Bronchial epithelial cell (primary cell): ENCODE measurements around the gene ACP7. TPM values are rescaled to one million over a fixed set of nuclear protein-coding genes. Genes with fewer than 3 reads are reported as not detected.
A peak's percentile ranks its signal among the peaks of the same experiment; 100 is the strongest.

Experiments
- DNase-seq: peaks from one replicate; pipeline ENCODE4 v3.0.0-alpha.2; 2010; ENCODE audit warnings: low read depth
- FAIRE-seq: peaks from 2 replicates; lab custom pipeline; 2011; peaks lifted over from hg19 to GRCh38; lab: Jason Lieb, UNC
- H3K27me3 ChIP-seq: 2 replicates; pipeline ENCODE4 v1.5.1; 2011; ENCODE audit warnings: low read length; ENCODE audit not compliant: control insufficient read depth, insufficient read depth
- H3K36me3 ChIP-seq: 2 replicates; pipeline ENCODE4 v1.5.1; 2011; ENCODE audit warnings: low read length; ENCODE audit not compliant: control insufficient read depth, insufficient read depth
- H3K4me3 ChIP-seq: 2 replicates; pipeline ENCODE4 v1.5.1; 2011; ENCODE audit warnings: mild to moderate bottlenecking, low read depth, low read length, control low read depth
- total RNA-seq: library from RNA; depleted of rRNA; stranded (reverse); fragments of >200 nt; gene quantifications from 2 replicates; pipeline ENCODE4 v1.2.1, GENCODE V29; 2014
- TF ChIP-seq, protein P1 (sequence below): IDR thresholded peaks from 2 replicates; pipeline ENCODE4 v1.5.1; 2011; ENCODE audit warnings: mild to moderate bottlenecking, moderate library complexity, low read length, control low read depth, inconsistent platforms; ENCODE audit not compliant: insufficient read depth, severe bottlenecking

ACP7 gene, protein sequence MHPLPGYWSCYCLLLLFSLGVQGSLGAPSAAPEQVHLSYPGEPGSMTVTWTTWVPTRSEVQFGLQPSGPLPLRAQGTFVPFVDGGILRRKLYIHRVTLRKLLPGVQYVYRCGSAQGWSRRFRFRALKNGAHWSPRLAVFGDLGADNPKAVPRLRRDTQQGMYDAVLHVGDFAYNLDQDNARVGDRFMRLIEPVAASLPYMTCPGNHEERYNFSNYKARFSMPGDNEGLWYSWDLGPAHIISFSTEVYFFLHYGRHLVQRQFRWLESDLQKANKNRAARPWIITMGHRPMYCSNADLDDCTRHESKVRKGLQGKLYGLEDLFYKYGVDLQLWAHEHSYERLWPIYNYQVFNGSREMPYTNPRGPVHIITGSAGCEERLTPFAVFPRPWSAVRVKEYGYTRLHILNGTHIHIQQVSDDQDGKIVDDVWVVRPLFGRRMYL
- 0.53 and 0.77 TPM in 2 replicates for total RNA-seq

DNA sequence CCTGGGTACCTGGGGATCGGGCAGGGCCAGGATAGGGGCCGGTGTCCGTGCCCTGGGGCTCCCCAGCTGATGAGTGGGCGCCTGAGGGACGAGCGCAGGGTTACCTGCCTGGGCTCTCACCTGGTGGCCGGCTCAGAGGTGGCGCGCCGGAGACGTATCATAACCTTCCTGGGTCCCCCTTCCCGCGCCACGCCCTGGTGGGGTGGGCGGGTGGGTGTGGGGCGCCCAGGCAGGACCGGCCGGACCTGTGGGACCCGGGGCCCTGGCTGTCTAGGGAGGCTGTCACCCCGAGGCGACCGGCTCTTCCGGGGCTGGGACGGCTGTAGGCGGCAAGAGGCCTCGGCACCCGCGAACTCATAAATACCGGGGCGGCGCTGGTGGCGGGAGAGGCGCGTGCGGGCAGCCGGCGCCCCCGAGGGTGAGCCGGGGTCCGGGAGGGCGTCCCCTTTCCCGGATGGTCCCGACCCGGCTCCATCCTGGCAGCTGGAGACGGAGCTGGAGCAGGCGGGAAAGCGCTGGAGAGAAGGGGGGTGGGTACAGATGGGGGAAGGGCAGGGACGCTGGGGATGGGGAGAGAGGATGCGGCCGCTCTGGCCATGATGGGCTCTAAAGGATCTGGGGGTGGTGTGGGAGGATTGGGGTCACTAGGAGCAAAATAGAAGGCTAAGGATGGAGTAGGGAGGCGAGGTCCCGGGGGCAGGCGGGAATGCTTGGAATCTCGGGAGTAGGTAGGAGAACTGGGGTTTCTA, at the start of gene ACP7:
TSS of gene ACP7 (plus strand) at position 386 of the 749 bp plus-strand sequence. CDS start 902 bp downstream, outside the sequence.
- FAIRE-seq (no peak), DNase-seq (no peak)
- no peaks in the 10 kb centered on the region for H3K36me3 ChIP-seq
- H3K4me3 ChIP-seq = peak within 1 kb of the TSS; percentile 49
- TF ChIP-seq, protein P1, sequence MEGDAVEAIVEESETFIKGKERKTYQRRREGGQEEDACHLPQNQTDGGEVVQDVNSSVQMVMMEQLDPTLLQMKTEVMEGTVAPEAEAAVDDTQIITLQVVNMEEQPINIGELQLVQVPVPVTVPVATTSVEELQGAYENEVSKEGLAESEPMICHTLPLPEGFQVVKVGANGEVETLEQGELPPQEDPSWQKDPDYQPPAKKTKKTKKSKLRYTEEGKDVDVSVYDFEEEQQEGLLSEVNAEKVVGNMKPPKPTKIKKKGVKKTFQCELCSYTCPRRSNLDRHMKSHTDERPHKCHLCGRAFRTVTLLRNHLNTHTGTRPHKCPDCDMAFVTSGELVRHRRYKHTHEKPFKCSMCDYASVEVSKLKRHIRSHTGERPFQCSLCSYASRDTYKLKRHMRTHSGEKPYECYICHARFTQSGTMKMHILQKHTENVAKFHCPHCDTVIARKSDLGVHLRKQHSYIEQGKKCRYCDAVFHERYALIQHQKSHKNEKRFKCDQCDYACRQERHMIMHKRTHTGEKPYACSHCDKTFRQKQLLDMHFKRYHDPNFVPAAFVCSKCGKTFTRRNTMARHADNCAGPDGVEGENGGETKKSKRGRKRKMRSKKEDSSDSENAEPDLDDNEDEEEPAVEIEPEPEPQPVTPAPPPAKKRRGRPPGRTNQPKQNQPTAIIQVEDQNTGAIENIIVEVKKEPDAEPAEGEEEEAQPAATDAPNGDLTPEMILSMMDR = peak; percentile 5
- H3K27me3 ChIP-seq = no peaks in the 10 kb centered on the region

DNA sequence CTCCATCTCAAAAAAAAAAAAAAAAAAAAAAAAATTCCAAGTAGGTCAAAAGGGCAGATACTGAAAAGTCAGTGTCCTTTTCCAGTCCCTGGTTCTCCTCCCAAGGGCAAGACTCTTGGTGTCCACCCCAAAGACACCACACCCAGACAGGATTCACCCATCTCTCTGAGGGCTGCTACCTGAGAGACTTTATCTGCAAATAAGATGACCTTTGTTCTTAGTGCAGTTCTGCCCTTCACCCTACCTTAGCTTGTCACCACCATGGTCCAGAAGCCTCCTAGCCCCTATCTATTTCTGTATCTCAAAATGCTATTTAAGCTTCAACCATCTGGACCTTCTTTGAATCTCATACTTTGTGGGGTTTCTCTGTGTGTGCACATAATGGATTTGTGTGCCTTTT, 47.6 kb upstream of the ACP7 start:
- TF ChIP-seq, protein P1 = no peak
- Histone ChIP-seq H3K4me3 (no peak overlapping the region), H3K27me3 (no peaks in the 10 kb centered on the region), H3K36me3 (no peaks in the 10 kb centered on the region)
- DNase-seq (no peak), FAIRE-seq (no peak)

DNA sequence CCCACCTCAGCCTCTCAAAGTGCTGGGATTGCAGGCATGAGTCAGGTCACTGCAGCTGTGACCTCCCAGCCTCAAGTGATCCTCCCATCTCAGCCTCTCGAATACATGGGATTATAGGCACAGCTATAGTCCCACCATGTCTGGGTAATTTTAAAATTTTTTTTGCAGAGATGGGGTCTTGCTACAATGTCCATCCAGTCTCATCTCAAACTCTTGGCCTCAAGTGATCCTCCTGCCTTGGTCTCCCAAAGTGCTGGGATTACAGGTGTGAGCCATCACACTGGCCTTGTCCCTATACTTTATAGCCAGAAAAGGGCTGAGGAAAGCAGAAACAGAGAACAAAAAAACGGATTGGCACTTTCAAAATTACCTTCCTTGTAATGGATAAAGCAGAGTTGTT, 47.0 kb upstream of the ACP7 start:
- no peaks in the 10 kb centered on the region for H3K36me3 ChIP-seq
- H3K27me3 ChIP-seq = no peaks in the 10 kb centered on the region
- TF ChIP-seq, protein P1 = no peak
- no peak overlapping the region for H3K4me3 ChIP-seq
- FAIRE-seq = no peak
- DNase-seq = no peak

DNA sequence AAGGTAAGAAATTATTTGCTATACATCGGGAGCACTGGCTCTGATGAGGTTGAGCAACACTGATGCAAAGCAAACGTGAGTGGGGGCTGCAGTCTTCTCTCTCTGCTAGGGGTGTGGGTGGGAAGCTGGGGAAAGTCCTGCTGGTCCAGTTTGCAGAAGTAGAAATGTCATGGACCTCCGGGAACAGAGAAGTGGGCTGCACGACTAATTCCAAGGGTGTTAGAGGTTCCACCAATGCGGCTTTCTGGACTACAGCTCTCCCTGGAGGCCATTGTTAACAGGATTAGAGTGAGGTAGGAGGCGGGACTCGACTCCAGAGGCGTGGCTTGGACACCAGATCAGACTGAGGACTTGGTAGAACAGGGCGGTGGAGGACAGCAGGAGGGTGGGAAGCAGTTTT, 46.1 kb upstream of the ACP7 start:
- TF ChIP-seq, protein P1 = peak; percentile 54
- H3K36me3 ChIP-seq = no peaks in the 10 kb centered on the region
- DNase-seq (peak; percentile 67), FAIRE-seq (no peak)
- H3K27me3 ChIP-seq = no peaks in the 10 kb centered on the region
- H3K4me3 ChIP-seq = peak overlapping the region; percentile 12

DNA sequence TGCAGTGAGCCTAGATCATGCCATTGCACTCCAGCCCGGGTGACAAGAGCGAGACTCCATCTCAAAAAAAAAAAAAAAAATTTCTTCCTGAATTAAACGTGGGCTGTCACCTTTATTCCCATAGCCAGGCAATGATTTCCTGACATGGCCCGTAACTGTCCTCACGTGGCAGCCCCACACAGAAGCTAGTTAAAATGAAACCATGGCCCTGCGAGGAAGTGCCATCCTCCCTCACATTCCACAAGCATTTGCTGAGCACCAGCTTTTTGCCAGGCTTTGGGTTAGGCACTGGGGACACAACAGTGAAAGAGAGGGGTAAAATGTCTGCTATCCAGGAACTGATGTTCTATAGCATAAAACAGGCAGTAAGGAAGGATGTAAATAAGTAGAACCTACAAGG, 38.7 kb upstream of the ACP7 start:
- TF ChIP-seq, protein P1 = no peak
- Histone ChIP-seq H3K27me3 (no peaks in the 10 kb centered on the region), H3K36me3 (no peaks in the 10 kb centered on the region), H3K4me3 (no peak overlapping the region)
- FAIRE-seq = no peak
- no peak for DNase-seq
